Activated CD4-positive, alpha-beta T cell treated with anti-CD3 and anti-CD28 coated beads for 36 hours (primary cell): ENCODE results near the gene SMYD3. TPM values are rescaled to one million over a fixed set of nuclear protein-coding genes. Genes with fewer than 3 reads are reported as not detected.
"Not testable (repeated sequence)": the region's sequence is repeated elsewhere in the genome, so short reads cannot be mapped to it uniquely, and the experiment has no call there.

Experiments used
- ATAC-seq: fragments of 200-7000 bp; cut with Tn5 transposase; one replicate; pipeline ENCODE4 v1.10.0; 2021; ENCODE audit warnings: mild to moderate bottlenecking, moderate library complexity
- CTCF ChIA-PET: fragments of 350-600 bp; sonication (Branson Sonifier 250); formaldehyde crosslinking; loops from one replicate; lab custom pipeline; 2021; ENCODE audit warnings: antibody characterized with exemption; lab: Charles Lee
- POLR2A ChIA-PET: fragments of 350-600 bp; sonication (Branson Sonifier 250); formaldehyde crosslinking; loops from one replicate; lab custom pipeline; 2021; ENCODE audit warnings: antibody characterized with exemption, inconsistent platforms; lab: Charles Lee
- DNase-seq: peaks from one replicate; pipeline ENCODE4 v3.0.0-alpha.2; 2020
- H3K27ac Mint-ChIP-seq: one replicate; pipeline ENCODE4 v1.8.0; 2021; ENCODE audit warnings: mixed read lengths
- H3K27me3 Mint-ChIP-seq: one replicate; pipeline ENCODE4 v1.8.0; 2021; ENCODE audit warnings: mixed read lengths
- H3K36me3 Mint-ChIP-seq: one replicate; pipeline ENCODE4 v1.8.0; 2021; ENCODE audit warnings: low read depth, mixed read lengths
- H3K4me1 Mint-ChIP-seq: one replicate; pipeline ENCODE4 v1.8.0; 2021; ENCODE audit warnings: mixed read lengths
- H3K4me3 Mint-ChIP-seq: one replicate; pipeline ENCODE4 v1.8.0; 2021; ENCODE audit warnings: mild to moderate bottlenecking, moderate library complexity, mixed read lengths
- H3K9me3 Mint-ChIP-seq: one replicate; pipeline ENCODE4 v1.8.0; 2021; ENCODE audit warnings: low read depth, mixed read lengths
- intact Hi-C, 2 experiments: fragments of 100-400 bp; cut with DNase I in 1 of 2; cut with micrococcal nuclease in 1 of 2; formaldehyde crosslinking; loops; one replicate each; pipeline versions ENCODE4 v1.14.2 to v1.15.1; 2022 to 2024; cut with DNase I, micrococcal nuclease
- total RNA-seq, 2 experiments: library from RNA; stranded (reverse); gene quantifications; one replicate each; pipeline ENCODE4 v1.2.3, GENCODE V29; 2021

Gene SMYD3
- total RNA-seq, 2 experiments from 2014 or later = 17.2 to 18.4 TPM

DNA sequence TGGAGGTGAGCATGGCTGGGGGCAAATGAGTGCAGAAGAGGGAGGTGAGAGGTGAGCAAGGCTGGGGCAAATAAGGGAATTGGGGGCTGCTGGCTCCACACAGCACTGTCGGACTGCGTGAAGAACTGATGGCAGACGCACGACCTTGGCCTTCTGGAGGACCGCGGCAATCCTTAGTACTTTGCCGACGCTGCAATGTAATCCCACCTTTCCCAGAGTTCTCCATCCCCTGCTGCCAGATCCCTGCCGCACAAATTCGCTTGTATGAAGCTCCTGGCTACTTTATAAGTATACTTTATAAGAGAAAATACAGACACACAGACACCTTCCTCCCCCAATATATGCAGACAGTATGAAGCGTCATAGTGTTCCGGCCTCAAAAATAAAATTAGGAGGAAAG lies 472.4 kb downstream of the SMYD3 start:
- H3K27me3 Mint-ChIP-seq = no peaks in the 10 kb centered on the region
- H3K4me1 Mint-ChIP-seq = peaks cover 3% of the 10 kb centered on the region
- H3K27ac Mint-ChIP-seq = no peak overlapping the region
- ChIA-PET POLR2A (no interaction called here), CTCF (no interaction called here)
- no peaks in the 10 kb centered on the region for H3K36me3 Mint-ChIP-seq
- no peak for ATAC-seq
- intact Hi-C loops = no loop called here
- H3K4me3 Mint-ChIP-seq = no peak overlapping the region
- DNase-seq = no peak
- H3K9me3 Mint-ChIP-seq = no peaks in the 10 kb centered on the region

- no peak overlapping the region for H3K27ac Mint-ChIP-seq
- ChIA-PET POLR2A (interaction anchor here (0.6 kb wide), 1 partner anchor 10 kb away, joined by 3 read pairs; no protein-coding TSS in a partner anchor), CTCF (no interaction called here)
- DNase-seq (no peak), ATAC-seq (no peak)
- H3K27me3 Mint-ChIP-seq = no peaks in the 10 kb centered on the region
- peaks cover 3% of the 10 kb centered on the region for H3K4me1 Mint-ChIP-seq
- H3K4me3 Mint-ChIP-seq = no peak overlapping the region
- H3K36me3 Mint-ChIP-seq = no peaks in the 10 kb centered on the region
- intact Hi-C loops = no loop called here
- no peaks in the 10 kb centered on the region for H3K9me3 Mint-ChIP-seq
These were observed 474.1 kb downstream of the SMYD3 start for GRCh38 chr1:246032984-246033383.

GRCh38 chr1:246032031-246032551 lies 475.0 kb downstream of the SMYD3 start:
- H3K27me3 Mint-ChIP-seq = no peaks in the 10 kb centered on the region
- peaks cover 3% of the 10 kb centered on the region for H3K4me1 Mint-ChIP-seq
- CTCF ChIA-PET = no interaction called here
- POLR2A ChIA-PET = no interaction called here
- ATAC-seq (no peak), DNase-seq (no peak)
- H3K4me3 Mint-ChIP-seq = no peak overlapping the region
- no peaks in the 10 kb centered on the region for H3K36me3 Mint-ChIP-seq
- no peak overlapping the region for H3K27ac Mint-ChIP-seq
- intact Hi-C loops = no loop called here
- H3K9me3 Mint-ChIP-seq = no peaks in the 10 kb centered on the region

- Mint-ChIP-seq H3K27ac (no peak overlapping the region), H3K36me3 (no peaks in the 10 kb centered on the region), H3K9me3 (no peaks in the 10 kb centered on the region), H3K4me3 (no peak overlapping the region), H3K4me1 (peaks cover 3% of the 10 kb centered on the region), H3K27me3 (no peaks in the 10 kb centered on the region)
- DNase-seq (no peak), ATAC-seq (no peak)
- CTCF ChIA-PET = no interaction called here
- intact Hi-C loops = no loop called here
- POLR2A ChIA-PET = no interaction called here
These were observed 477.5 kb downstream of the SMYD3 start for GRCh38 chr1:246029616-246030015.

GRCh38 chr1:246024118-246024517 lies 483.0 kb downstream of the SMYD3 start:
- peaks cover 13% of the 10 kb centered on the region for H3K4me1 Mint-ChIP-seq
- ATAC-seq, H3K27me3 Mint-ChIP-seq, H3K36me3 Mint-ChIP-seq, POLR2A ChIA-PET, intact Hi-C loops, DNase-seq, H3K27ac Mint-ChIP-seq, H3K9me3 Mint-ChIP-seq, H3K4me3 Mint-ChIP-seq: not testable (repeated sequence)
- CTCF ChIA-PET = interaction anchor here (0.7 to 1.0 kb wide), 2 partner anchors 104 to 168 kb away, joined by 3 read pairs; no protein-coding TSS in a partner anchor

DNA sequence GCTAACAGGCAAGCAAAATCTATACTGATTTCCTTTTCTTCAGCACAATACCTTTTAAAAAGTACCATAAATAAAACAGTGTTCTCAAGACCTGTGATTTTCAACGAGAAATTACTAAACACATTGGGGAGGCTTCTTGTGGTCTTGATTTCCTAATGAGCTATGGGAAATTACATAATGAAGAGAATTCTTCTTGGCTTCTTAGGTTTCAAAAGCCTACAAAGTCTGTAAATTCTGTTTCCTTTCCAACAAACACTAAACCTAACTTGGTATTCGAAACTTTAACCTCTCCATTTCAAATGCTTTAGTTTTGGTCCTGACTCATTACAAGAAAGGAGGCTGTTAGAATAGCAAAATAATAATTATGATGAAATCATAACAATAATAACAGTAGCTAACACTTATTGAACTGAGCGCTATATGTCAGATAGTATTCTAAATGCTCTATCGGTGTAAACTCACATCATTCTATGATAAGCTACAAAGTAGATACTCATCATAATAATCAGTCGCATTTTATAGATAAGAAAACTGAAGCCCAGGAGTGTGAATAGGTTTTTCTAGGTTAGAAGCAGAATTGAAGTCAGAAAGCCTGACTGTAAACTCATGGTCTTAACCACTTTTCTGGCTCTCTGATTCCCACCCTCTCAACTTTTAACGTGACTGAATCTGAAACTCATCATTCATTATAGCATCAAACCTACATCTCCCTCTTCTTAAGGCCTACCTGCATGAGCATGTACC lies 486.7 kb downstream of the SMYD3 start:
- Mint-ChIP-seq H3K27me3 (no peaks in the 10 kb centered on the region), H3K4me1 (peaks cover 13% of the 10 kb centered on the region), H3K36me3 (no peaks in the 10 kb centered on the region), H3K27ac (no peak overlapping the region), H3K9me3 (no peaks in the 10 kb centered on the region), H3K4me3 (no peak overlapping the region)
- ATAC-seq (peak; percentile 60), DNase-seq (no peak)
- intact Hi-C loops = no loop called here
- ChIA-PET POLR2A (no interaction called here), CTCF (interaction anchor here (0.5 to 2.7 kb wide), 3 partner anchors 9 to 431 kb away, joined by 3 to 7 read pairs (median 3); no protein-coding TSS in a partner anchor)

- POLR2A ChIA-PET = no interaction called here
- H3K36me3 Mint-ChIP-seq = no peaks in the 10 kb centered on the region
- H3K4me3 Mint-ChIP-seq = no peak overlapping the region
- ATAC-seq (no peak), DNase-seq (no peak)
- H3K27ac Mint-ChIP-seq = no peak overlapping the region
- intact Hi-C loops = no loop called here
- CTCF ChIA-PET = interaction anchor here (0.8 kb wide), 1 partner anchor 377 kb away, joined by 4 read pairs; no protein-coding TSS in a partner anchor
- no peaks in the 10 kb centered on the region for H3K27me3 Mint-ChIP-seq
- no peaks in the 10 kb centered on the region for H3K9me3 Mint-ChIP-seq
- peaks cover 13% of the 10 kb centered on the region for H3K4me1 Mint-ChIP-seq
These were observed 488.9 kb downstream of the SMYD3 start for GRCh38 chr1:246018146-246018545.

DNA sequence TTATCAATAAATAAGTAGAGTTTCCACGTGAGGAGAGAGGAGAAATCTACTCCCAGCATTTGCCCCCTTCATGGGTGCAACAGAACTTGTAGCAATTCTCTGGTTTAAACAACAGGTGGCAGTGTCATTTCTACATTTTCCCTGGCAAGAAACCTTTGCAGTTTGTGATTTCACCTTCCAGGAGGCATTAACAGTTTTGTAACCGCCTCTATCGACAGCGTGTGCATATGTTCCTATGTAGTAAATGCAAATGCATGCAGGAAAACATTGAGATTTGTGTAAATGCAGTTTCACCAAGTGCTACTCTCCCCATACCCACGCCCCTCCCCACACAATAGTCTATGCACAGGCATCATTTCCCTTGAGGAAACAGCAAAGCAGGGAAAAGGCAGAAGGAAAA lies 494.7 kb downstream of the SMYD3 start:
- DNase-seq (peak; percentile 6), ATAC-seq (no peak)
- H3K27ac Mint-ChIP-seq = no peak overlapping the region
- no peaks in the 10 kb centered on the region for H3K4me1 Mint-ChIP-seq
- H3K9me3 Mint-ChIP-seq = no peaks in the 10 kb centered on the region
- no peak overlapping the region for H3K4me3 Mint-ChIP-seq
- intact Hi-C loops = loop anchor here (1.0 to 5.0 kb wide), 5 partner anchors 105 to 685 kb away; no protein-coding TSS in a partner anchor
- ChIA-PET POLR2A (no interaction called here), CTCF (interaction anchor here (1.6 to 2.0 kb wide), 3 partner anchors 10 to 439 kb away, joined by 7 to 12 read pairs (median 8); no protein-coding TSS in a partner anchor)
- H3K36me3 Mint-ChIP-seq = no peaks in the 10 kb centered on the region
- no peaks in the 10 kb centered on the region for H3K27me3 Mint-ChIP-seq

DNA sequence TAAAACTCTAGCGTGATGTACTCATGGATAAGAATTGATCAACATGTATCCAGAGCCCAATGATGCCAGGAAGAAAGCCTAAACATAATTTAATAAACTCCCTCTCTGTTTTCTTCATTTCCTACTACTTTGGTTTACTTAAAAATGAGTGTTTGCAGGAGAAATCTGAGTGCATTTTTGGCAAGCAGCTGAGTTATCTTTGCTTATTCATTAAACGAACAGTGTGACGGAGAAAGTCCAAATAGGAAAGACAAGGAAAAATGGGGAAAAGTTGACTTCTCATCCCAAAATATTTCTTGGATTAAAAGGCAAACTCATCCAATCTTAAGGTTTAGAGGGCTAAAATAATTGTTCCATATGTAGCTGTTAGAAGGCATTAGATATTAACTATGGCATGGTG lies 496.7 kb downstream of the SMYD3 start:
- POLR2A ChIA-PET = no interaction called here
- no peaks in the 10 kb centered on the region for H3K4me1 Mint-ChIP-seq
- ATAC-seq (no peak), DNase-seq (no peak)
- H3K27ac Mint-ChIP-seq = no peak overlapping the region
- H3K36me3 Mint-ChIP-seq = no peaks in the 10 kb centered on the region
- no peaks in the 10 kb centered on the region for H3K9me3 Mint-ChIP-seq
- no peaks in the 10 kb centered on the region for H3K27me3 Mint-ChIP-seq
- intact Hi-C loops = loop anchor here in 1 of 2 experiments (5.0 kb wide), 3 partner anchors 107 to 687 kb away; no protein-coding TSS in a partner anchor
- CTCF ChIA-PET = interaction anchor here (1.2 to 2.1 kb wide), 3 partner anchors 12 to 858 kb away, joined by 6 to 9 read pairs (median 7); no protein-coding TSS in a partner anchor
- no peak overlapping the region for H3K4me3 Mint-ChIP-seq

GRCh38 chr1:246008363-246008831 lies 498.7 kb downstream of the SMYD3 start:
- no peaks in the 10 kb centered on the region for H3K9me3 Mint-ChIP-seq
- POLR2A ChIA-PET = interaction anchor here (0.7 kb wide), 1 partner anchor 716 kb away, joined by 4 read pairs; no protein-coding TSS in a partner anchor
- CTCF ChIA-PET = no interaction called here
- H3K27ac Mint-ChIP-seq = no peak overlapping the region
- DNase-seq (no peak), ATAC-seq (no peak)
- no peaks in the 10 kb centered on the region for H3K4me1 Mint-ChIP-seq
- intact Hi-C loops = loop anchor here in 1 of 2 experiments (10.0 kb wide), 1 partner anchor 344 kb away; no protein-coding TSS in a partner anchor
- no peaks in the 10 kb centered on the region for H3K36me3 Mint-ChIP-seq
- H3K27me3 Mint-ChIP-seq = no peaks in the 10 kb centered on the region
- H3K4me3 Mint-ChIP-seq = no peak overlapping the region

DNA sequence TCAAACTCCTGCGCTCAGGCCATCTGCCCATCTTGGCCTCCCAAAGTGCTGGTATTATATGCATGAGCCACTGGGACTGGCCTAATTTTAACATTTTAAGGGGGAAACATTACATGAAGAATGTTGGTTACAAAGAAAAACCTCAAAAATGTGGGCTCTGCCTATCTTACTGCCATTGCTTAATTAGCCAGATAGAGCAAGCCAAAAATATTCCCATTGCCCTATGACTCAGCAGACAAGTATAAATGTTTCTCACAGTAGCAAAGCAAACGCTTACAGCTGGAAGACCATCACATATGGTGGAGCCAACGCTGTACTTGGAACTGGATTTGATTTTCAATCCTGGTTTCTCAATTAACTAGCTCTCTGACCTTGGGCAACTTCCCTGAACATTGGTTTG lies 502.0 kb downstream of the SMYD3 start:
- no peaks in the 10 kb centered on the region for H3K9me3 Mint-ChIP-seq
- POLR2A ChIA-PET = no interaction called here
- DNase-seq (no peak), ATAC-seq (no peak)
- intact Hi-C loops = loop anchor here in 1 of 2 experiments (10.0 kb wide), 1 partner anchor 340 kb away; no protein-coding TSS in a partner anchor
- no peak overlapping the region for H3K4me3 Mint-ChIP-seq
- CTCF ChIA-PET = interaction anchor here (0.6 to 1.0 kb wide), 4 partner anchors 14 to 852 kb away, joined by 3 to 5 read pairs (median 3); no protein-coding TSS in a partner anchor
- no peak overlapping the region for H3K27ac Mint-ChIP-seq
- H3K36me3 Mint-ChIP-seq = no peaks in the 10 kb centered on the region
- no peaks in the 10 kb centered on the region for H3K27me3 Mint-ChIP-seq
- no peaks in the 10 kb centered on the region for H3K4me1 Mint-ChIP-seq
